ENCODE data around the gene CDH4. TPM values are rescaled to one million over a fixed set of nuclear protein-coding genes. Genes with fewer than 3 reads are reported as not detected.

Gene CDH4
- polyA plus RNA-seq, 4 donors, result 6.1 to 8.9 (median 6.8) TPM

DNA sequence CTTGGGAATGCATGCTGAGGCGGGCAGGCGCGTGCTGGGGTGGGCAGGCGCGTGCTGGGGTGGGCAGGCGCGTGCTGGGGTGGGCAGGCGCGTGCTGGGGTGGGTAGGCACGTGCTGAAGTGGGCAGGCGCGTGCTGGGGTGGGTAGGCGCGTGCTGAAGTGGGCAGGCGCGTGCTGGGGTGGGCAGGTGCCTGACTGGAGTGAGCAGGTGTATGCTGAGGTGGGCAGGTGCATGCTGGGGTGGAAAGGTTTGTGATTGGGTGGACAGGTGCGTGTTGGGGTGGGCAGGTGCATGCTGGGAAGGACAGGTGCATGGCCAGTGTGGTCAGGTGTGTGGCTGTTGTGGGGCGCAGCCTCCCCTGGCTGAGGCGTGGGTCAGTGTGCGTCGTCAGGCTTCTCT lies 404.1 kb downstream of the CDH4 start:
- no peak for DNase-seq (ENCODE audit: low read depth in 4 of 4, low spot score in 3 of 4)

GRCh38 chr20:61657721-61658377 lies 405.8 kb downstream of the CDH4 start:
- DNase-seq (ENCODE audit: low read depth in 4 of 4, low spot score in 3 of 4), result no peak

GRCh38 chr20:61658563-61658962 lies 406.5 kb downstream of the CDH4 start:
- DNase-seq (ENCODE audit: low read depth in 4 of 4, low spot score in 3 of 4), result no peak

- DNase-seq (ENCODE audit: low read depth in 4 of 4, low spot score in 3 of 4), result no peak
These were observed 407.4 kb downstream of the CDH4 start for GRCh38 chr20:61659246-61659993.

DNA sequence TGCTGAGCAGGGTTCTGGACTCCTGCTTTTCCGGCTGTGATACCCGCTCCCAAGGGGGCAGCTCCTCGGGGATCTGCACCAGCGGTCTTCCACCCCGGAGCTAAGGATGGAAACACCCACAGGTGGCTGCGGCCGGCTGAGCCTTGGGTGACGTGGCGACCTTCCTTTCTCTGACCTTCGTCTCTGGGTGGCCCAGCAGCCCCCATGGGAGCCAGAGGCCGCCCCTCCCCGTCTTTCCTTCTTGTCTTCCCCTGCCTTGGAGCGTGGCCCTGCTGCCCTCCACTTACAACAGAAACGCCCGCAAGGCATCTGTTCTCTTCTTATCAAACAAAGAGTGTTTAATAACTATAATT lies 407.9 kb downstream of the CDH4 start:
- no peak for DNase-seq (ENCODE audit: low read depth in 4 of 4, low spot score in 3 of 4)

DNA sequence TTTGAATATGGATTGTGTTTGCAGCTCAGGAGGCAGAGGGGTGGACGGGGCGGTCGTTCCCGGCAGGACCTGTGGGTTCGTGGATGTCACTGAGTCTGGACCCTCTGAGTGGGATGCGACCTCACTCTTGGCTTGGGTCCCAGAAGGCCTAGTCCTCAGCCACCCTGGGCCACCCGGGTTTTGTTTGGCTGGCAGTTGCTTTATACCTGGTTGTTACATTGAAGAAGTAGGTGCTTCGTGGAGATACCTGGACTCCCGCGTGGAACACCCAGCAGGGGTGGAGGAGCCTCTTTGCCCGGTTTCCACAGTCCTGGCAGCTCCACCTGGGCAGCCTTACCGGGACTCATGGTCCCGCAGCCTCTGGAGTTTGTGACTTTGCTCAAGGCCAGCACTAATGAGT lies 408.5 kb downstream of the CDH4 start:
- no peak for DNase-seq (ENCODE audit: low read depth in 4 of 4, low spot score in 3 of 4)

DNA sequence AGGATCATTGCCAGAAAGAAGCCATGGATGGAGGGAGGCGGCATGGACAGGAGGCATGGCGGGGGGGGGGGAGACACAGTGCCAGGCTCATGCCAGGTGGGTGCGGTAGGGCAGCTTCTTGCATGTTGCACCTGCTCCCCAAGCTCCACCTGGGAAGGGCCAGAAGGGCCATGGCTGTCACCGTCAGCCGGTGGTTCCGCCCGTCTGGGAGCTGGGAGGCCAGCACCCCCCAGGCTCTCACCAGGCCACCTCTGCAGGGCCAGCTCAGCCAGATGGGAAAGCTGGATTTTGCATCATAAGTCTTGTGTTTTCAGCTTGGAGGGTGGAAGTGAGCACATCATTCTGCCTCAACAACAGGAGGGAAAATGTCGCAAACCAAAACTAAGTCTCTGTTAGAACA lies 409.0 kb downstream of the CDH4 start:
- no peak for DNase-seq (ENCODE audit: low read depth in 4 of 4, low spot score in 3 of 4)

DNA sequence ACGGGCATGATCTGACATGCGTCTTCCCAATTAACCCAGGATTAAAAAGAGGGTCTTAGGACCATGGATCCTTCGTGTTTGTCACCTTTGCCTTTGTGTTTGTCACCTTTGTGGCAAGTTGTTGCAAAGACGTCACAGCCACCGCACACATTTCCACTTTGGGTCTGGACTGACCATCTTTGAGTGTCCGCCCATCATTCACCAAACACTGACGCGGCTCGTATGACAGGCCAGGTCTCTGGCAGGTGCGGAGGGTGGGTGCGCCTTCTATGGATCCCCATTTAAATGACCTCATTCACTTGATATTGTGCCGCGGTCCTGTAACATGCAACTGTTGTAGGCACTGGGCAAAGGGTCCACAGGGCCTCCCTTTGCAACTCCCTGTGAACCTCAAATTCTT lies 409.5 kb downstream of the CDH4 start:
- no peak for DNase-seq (ENCODE audit: low read depth in 4 of 4, low spot score in 3 of 4)

- DNase-seq (ENCODE audit: low read depth in 4 of 4, low spot score in 3 of 4), result no peak
These were observed 410.3 kb downstream of the CDH4 start for GRCh38 chr20:61662226-61662967.

DNA sequence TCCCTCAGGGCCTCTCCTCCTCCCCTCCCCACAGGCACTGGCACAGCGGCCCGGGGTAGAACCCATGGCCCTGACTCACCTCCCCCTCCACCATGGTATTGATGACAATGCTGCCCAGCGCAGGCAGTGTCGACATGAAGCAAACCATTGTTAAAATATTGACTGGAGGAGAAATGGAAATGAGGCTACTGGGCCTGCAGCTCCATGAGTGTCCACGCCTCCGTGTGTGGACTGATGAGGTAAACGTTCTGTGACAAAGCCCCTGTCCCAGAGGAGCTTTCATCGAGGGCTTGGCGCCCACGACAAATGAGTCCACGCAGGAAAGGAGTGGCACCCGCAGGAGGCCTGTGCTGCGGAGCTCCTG lies 410.9 kb downstream of the CDH4 start:
- no peak for DNase-seq (ENCODE audit: low read depth in 4 of 4, low spot score in 3 of 4)

- DNase-seq (ENCODE audit: low read depth in 4 of 4, low spot score in 3 of 4), result no peak
These were observed 411.7 kb downstream of the CDH4 start for GRCh38 chr20:61663521-61664425.

- no peak for DNase-seq (ENCODE audit: low read depth in 4 of 4, low spot score in 3 of 4)
These were observed 412.7 kb downstream of the CDH4 start for GRCh38 chr20:61664556-61665320.

DNA sequence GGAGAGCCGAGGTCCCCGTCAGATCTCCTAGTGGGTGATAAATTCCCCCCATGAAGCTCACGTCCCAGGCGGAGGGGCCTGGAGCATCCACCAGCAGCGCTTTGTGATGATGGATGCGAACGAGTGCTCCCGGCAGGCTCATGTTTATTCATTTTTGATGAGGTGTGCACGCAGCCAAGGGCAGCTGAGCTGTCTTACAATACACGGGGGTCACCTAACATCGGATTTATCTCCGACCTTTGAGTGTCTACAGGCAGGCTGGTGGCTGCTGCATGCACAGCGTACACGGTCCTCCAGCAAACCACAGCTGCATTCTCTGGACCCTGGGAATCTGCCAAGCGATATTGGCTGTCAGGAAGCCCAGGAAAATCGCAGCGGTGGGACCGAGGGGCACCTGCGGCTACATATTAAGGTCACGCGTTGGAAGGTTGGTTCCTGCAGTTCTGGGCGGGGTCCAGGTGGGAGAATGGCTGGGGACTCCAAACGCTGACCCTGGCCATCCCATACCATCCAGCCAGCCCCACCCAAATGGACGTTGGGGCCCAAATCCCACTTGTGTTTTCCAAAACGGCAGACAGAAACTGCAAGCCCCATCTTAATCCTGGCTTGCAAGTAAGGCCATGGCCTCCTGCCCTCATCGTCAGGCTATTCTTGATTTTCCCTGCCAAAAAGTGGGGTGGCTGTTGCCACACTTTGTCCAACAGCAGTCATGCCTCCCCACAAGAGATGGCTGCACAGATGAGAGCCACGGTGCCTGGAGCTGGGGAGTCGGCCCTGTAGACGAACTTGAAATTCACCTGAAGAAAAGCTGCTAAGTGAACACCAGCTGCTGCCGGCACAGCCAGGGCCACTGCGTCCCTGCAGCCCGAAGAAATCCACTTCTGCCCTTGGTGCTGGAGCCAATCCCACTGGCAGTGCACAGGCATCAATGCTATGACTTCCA lies 413.7 kb downstream of the CDH4 start:
- no peak for DNase-seq (ENCODE audit: low read depth in 4 of 4, low spot score in 3 of 4)

GRCh38 chr20:61666471-61666832 lies 414.4 kb downstream of the CDH4 start:
- no peak for DNase-seq (ENCODE audit: low read depth in 4 of 4, low spot score in 3 of 4)

DNA sequence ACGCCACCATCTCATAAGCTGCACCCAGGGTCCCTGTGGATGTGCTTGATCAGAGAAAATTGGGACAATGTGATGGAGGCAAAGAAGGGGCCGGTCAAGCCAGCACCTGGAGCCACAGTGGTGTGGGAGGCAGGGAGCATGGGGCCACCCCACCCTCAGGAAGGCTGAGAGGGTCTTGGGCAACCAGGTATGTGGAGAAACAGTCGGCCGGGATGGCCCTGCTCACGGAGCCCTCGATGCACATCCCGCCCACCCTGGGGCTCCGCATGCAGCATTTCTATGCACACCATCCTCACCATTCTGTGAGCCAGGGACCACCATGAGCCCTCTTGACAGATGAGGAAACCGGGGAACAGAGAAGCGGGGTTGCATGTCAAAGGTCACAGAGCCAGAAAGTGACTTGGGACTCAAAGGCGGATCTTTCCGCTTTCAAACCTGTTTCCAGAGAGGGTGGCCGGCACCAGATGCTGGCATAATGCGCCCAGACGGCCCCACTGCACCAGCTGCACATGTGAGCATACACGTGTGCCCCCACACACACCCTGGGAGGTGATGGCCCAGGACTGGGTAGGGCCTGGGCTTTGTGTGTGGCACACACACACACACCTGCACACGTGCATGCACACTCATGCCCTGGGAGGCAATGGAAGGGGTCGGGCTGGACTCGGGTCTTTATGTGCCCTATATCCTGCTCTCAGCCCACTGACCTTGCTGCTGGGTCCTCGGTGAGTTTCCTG lies 415.2 kb downstream of the CDH4 start:
- DNase-seq (ENCODE audit: low read depth in 4 of 4, low spot score in 3 of 4), result no peak

- DNase-seq (ENCODE audit: low read depth in 4 of 4, low spot score in 3 of 4), result no peak
These were observed 416.1 kb downstream of the CDH4 start for GRCh38 chr20:61668065-61668650.

GRCh38 chr20:61668771-61669503 lies 416.9 kb downstream of the CDH4 start:
- no peak for DNase-seq (ENCODE audit: low read depth in 4 of 4, low spot score in 3 of 4)
